ENCODE results near the gene MSL1. TPM values are rescaled to one million over a fixed set of nuclear protein-coding genes. Genes with fewer than 3 reads are reported as not detected.

Gene MSL1
- total RNA-seq, 1 donor from 2014 or later = 135 TPM

- Mint-ChIP-seq H3K4me3 (peak overlapping the region; percentile 62), H3K27ac (peak overlapping the region; percentile 94), H3K9me3 (no peaks in the 10 kb centered on the region), H3K4me1 (peaks cover 62% of the 10 kb centered on the region), H3K36me3 (no peaks in the 10 kb centered on the region), H3K27me3 (ENCODE audit: low read depth) (no peaks in the 10 kb centered on the region)
- no peak for DNase-seq (ENCODE audit: low spot score in 2 of 2, unreplicated experiment in 2 of 2)
- TF ChIP-seq, protein P1, sequence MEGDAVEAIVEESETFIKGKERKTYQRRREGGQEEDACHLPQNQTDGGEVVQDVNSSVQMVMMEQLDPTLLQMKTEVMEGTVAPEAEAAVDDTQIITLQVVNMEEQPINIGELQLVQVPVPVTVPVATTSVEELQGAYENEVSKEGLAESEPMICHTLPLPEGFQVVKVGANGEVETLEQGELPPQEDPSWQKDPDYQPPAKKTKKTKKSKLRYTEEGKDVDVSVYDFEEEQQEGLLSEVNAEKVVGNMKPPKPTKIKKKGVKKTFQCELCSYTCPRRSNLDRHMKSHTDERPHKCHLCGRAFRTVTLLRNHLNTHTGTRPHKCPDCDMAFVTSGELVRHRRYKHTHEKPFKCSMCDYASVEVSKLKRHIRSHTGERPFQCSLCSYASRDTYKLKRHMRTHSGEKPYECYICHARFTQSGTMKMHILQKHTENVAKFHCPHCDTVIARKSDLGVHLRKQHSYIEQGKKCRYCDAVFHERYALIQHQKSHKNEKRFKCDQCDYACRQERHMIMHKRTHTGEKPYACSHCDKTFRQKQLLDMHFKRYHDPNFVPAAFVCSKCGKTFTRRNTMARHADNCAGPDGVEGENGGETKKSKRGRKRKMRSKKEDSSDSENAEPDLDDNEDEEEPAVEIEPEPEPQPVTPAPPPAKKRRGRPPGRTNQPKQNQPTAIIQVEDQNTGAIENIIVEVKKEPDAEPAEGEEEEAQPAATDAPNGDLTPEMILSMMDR (IDR thresholded peaks at IDR 0.05; ENCODE audit: unreplicated experiment) = no peak
Observed at GRCh38 chr17:40113907-40114245, 7.9 kb upstream of the MSL1 start.

GRCh38 chr17:40115101-40115436, 6.7 kb upstream of the MSL1 start:
- Mint-ChIP-seq H3K36me3 (no peaks in the 10 kb centered on the region), H3K4me3 (no peak overlapping the region), H3K27me3 (ENCODE audit: low read depth) (no peaks in the 10 kb centered on the region), H3K27ac (peak overlapping the region; percentile 83), H3K9me3 (no peaks in the 10 kb centered on the region), H3K4me1 (peaks cover 56% of the 10 kb centered on the region)
- DNase-seq (ENCODE audit: low spot score in 2 of 2, unreplicated experiment in 2 of 2) = no peak
- TF ChIP-seq, protein P1 (IDR thresholded peaks at IDR 0.05; ENCODE audit: unreplicated experiment) = no peak

GRCh38 chr17:40122136-40122998, 596 bp downstream of the MSL1 start:
- H3K9me3 Mint-ChIP-seq = no peaks in the 10 kb centered on the region
- H3K27ac Mint-ChIP-seq = no peak overlapping the region
- no peaks in the 10 kb centered on the region for H3K27me3 Mint-ChIP-seq (ENCODE audit: low read depth)
- H3K4me1 Mint-ChIP-seq = peaks cover 27% of the 10 kb centered on the region
- peaks cover 14% of the 10 kb centered on the region for H3K36me3 Mint-ChIP-seq
- DNase-seq (ENCODE audit: low spot score in 2 of 2, unreplicated experiment in 2 of 2) = peak in 1 of 2 experiments; percentile 46
- TF ChIP-seq, protein P1 (IDR thresholded peaks at IDR 0.05; ENCODE audit: unreplicated experiment) = no peak
- H3K4me3 Mint-ChIP-seq = peak overlapping the region; percentile 98

DNA sequence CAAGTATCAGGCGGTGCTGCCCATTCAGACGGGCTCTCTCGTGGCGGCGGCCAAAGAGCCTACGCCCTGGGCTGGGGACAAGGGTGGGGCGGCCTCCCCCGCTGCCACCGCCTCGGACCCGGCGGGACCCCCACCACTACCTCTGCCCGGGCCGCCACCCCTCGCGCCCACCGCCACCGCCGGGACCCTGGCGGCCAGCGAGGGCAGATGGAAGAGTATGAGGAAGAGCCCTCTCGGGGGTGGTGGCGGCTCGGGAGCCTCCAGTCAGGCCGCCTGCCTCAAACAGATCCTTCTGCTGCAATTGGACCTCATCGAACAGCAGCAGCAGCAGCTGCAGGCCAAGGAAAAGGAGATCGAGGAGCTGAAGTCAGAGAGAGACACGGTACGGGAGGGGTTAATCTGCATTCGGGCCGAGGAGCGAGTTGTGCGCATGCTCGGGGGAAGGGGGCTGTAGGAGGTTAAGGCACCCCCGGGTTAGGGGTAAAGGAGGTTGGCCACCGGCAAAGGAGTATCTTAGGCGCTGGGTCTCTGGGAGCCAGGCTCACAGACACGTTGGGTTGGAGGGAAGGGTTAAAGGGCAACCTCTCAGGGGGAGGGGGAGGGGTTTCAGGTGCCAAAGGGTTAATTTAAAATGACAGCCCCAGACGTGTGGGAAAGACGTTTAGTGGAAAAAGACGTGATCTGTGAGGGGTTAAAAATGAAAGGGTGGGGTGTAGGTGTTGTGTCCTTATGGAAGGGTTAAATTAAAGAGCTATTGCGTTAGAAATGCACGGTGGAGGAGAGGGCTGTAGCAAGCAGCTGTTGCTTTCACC, 1.4 kb downstream of the MSL1 start:
- TF ChIP-seq, protein P1 (IDR thresholded peaks at IDR 0.05; ENCODE audit: unreplicated experiment) = no peak
- peaks cover 27% of the 10 kb centered on the region for H3K4me1 Mint-ChIP-seq
- peak; percentile 53 to 67 for DNase-seq (ENCODE audit: low spot score in 2 of 2, unreplicated experiment in 2 of 2)
- no peaks in the 10 kb centered on the region for H3K27me3 Mint-ChIP-seq (ENCODE audit: low read depth)
- peak overlapping the region; percentile 95 for H3K27ac Mint-ChIP-seq
- peak overlapping the region; percentile 98 for H3K4me3 Mint-ChIP-seq
- peaks cover 17% of the 10 kb centered on the region for H3K36me3 Mint-ChIP-seq
- H3K9me3 Mint-ChIP-seq = no peaks in the 10 kb centered on the region

DNA sequence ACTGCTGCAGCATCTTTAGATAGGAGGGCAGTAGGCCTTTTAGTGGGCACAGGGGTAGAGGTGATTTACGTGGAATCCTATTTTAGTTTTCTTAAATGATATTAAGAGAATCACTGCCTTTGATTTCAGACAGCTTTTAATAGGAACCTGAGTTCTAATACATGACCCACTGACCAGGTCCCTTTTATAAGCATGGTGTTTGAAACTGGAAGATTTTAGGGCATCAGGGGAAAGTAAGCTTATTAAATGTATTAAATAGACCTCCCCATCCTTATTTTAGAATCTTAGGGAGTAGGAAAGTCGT, 2.0 kb downstream of the MSL1 start:
- peak overlapping the region; percentile 98 for H3K4me3 Mint-ChIP-seq
- H3K9me3 Mint-ChIP-seq = no peaks in the 10 kb centered on the region
- H3K27ac Mint-ChIP-seq = peak overlapping the region; percentile 95
- TF ChIP-seq, protein P1 (IDR thresholded peaks at IDR 0.05; ENCODE audit: unreplicated experiment) = no peak
- peaks cover 25% of the 10 kb centered on the region for H3K4me1 Mint-ChIP-seq
- no peak for DNase-seq (ENCODE audit: low spot score in 2 of 2, unreplicated experiment in 2 of 2)
- peaks cover 17% of the 10 kb centered on the region for H3K36me3 Mint-ChIP-seq
- H3K27me3 Mint-ChIP-seq (ENCODE audit: low read depth) = no peaks in the 10 kb centered on the region
